ENCODE data around the gene FAM168A. TPM values are rescaled to one million over a fixed set of nuclear protein-coding genes. Genes with fewer than 3 reads are reported as not detected.

FAM168A gene
- total and polyA plus RNA-seq, 10 of the 15 experiments (the other 5 are each of a cell fraction or from before 2014, with no cell fraction given) = 1.7 to 20.0 (median 10.0) TPM

DNA sequence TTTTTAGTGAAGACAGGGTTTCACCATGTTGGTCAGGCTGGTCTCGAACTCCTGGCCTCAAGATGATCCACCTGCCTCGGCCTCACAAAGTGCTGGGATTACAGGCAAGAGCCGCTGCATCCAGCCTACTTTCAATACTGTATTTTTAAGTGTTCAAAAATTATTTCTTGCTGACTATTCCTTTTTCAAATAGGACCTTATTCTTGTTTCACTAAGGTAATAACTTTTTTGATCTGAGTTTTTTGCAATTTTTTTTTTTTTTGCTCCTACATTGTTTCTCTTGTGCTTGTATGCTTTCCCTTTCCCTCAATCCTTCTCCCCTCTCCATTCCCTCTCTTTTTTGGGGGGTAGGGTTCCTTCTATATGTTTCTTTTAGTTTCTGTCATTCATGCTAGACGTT lies 73.1 kb downstream of the FAM168A start:
- peaks cover 2% of the 10 kb centered on the region; the same call in 1 of the 2 replicates for H3K79me2 ChIP-seq (ENCODE audit: control insufficient read depth, insufficient read depth, low read length)
- no peak overlapping the region for H3K27ac ChIP-seq (ENCODE audit: control insufficient read depth, insufficient read depth)
- BruUV-seq (replicated peaks) = no TSS peak
- H3K4me1 ChIP-seq (ENCODE audit: control insufficient read depth, insufficient read depth, low read length) = peaks cover 23% of the 10 kb centered on the region
- ATAC-seq (no peak), FAIRE-seq (no peak), DNase-seq (ENCODE audit: low read depth, low spot score) (no peak)
- SMC1A ChIA-PET (ENCODE audit: uncharacterized antibody, unreplicated experiment) = interaction anchor here (1.3 kb wide), 1 partner anchor 46 kb away, joined by 3 read pairs; no protein-coding TSS in a partner anchor
- H3K36me3 ChIP-seq (ENCODE audit: control insufficient read depth in 2 of 2, insufficient read depth in 2 of 2, low read length in 1 of 2) = no peaks in the 10 kb centered on the region
- no peaks in the 10 kb centered on the region for H3K9me3 ChIP-seq (replicated peaks; ENCODE audit: control insufficient read depth, insufficient read depth, low read length)
- in situ Hi-C loops (cut with MboI) (no loop called here), intact Hi-C loops (cut with micrococcal nuclease; ENCODE audit: unreplicated experiment) (no loop called here)
- no peak overlapping the region for H3K4me2 ChIP-seq (ENCODE audit: control insufficient read depth, insufficient read depth)
- no peaks in the 10 kb centered on the region for H4K20me1 ChIP-seq (ENCODE audit: control insufficient read depth, insufficient read depth)
- RAD21 ChIA-PET (ENCODE audit: unreplicated experiment) = interaction anchor here (1.1 kb wide), 1 partner anchor 13 kb away, joined by 4 read pairs; no protein-coding TSS in a partner anchor
- H3K4me3 ChIP-seq = no peak overlapping the region
- 97% methylated on average over 4 of the region's 4 CpGs for WGBS (ENCODE audit: insufficient coverage, insufficient replicate concordance, low lambda C conversion rate, missing lambda C conversion rate)
- POLR2A ChIA-PET = interaction anchor here (0.7 kb wide), 1 partner anchor 11 kb away, joined by 3 read pairs; no protein-coding TSS in a partner anchor
- CTCF ChIA-PET = no interaction called here
- no peaks in the 10 kb centered on the region for H3K27me3 ChIP-seq (replicated peaks in 1 of 2; ENCODE audit: control insufficient read depth in 2 of 2, insufficient read depth in 2 of 2, low read length in 1 of 2)
- no peak overlapping the region for H3K9ac ChIP-seq (ENCODE audit: control insufficient read depth, insufficient read depth, low read length)
- H2AFZ ChIP-seq (ENCODE audit: control insufficient read depth, low read depth, low read length) = no peak overlapping the region
- TF ChIP-seq PKNOX1 (IDR thresholded peaks at IDR 0.05) (no peak), IRF5 (IDR thresholded peaks at IDR 0.05; ENCODE audit: borderline replicate concordance) (no peak), MAX (IDR thresholded peaks at IDR 0.05; ENCODE audit: low read depth, low read length) (no peak), HDAC6 (IDR thresholded peaks at IDR 0.05; ENCODE audit: unreplicated experiment) (no peak), KAT2A (conservative IDR thresholded peaks at IDR 0.05; ENCODE audit: control insufficient read depth, low read depth, low read length) (no peak), SMAD5 (IDR thresholded peaks at IDR 0.05; ENCODE audit: low read depth) (no peak), SUPT20H (IDR thresholded peaks at IDR 0.05; ENCODE audit: borderline replicate concordance, control insufficient read depth, low read depth, low read length) (no peak), SMARCA5 (IDR thresholded peaks at IDR 0.05) (no peak), CUX1 (IDR thresholded peaks at IDR 0.05; ENCODE audit: insufficient replicate concordance, low read depth, low read length) (no peak), NFIC (IDR thresholded peaks at IDR 0.05; ENCODE audit: low read depth, low read length) (no peak), EED (IDR thresholded peaks at IDR 0.05; ENCODE audit: low read depth) (no peak), MTA2 (IDR thresholded peaks at IDR 0.05; ENCODE audit: low read depth) (no peak), IRF4 (IDR thresholded peaks at IDR 0.05; ENCODE audit: low read depth, low read length) (no peak), RELB (IDR thresholded peaks at IDR 0.05; ENCODE audit: low read depth) (no peak), YY1 (IDR thresholded peaks at IDR 0.05; ENCODE audit: low read depth, low read length) (no peak), GATAD2B (conservative IDR thresholded peaks at IDR 0.05; ENCODE audit: low read depth) (no peak)
